Measurements from ENCODE around the gene TMEM123. TPM values are rescaled to one million over a fixed set of nuclear protein-coding genes. Genes with fewer than 3 reads are reported as not detected.

The TMEM123 gene, protein sequence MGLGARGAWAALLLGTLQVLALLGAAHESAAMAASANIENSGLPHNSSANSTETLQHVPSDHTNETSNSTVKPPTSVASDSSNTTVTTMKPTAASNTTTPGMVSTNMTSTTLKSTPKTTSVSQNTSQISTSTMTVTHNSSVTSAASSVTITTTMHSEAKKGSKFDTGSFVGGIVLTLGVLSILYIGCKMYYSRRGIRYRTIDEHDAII
- total RNA-seq = 96.7 and 131 TPM in 2 replicates

DNA sequence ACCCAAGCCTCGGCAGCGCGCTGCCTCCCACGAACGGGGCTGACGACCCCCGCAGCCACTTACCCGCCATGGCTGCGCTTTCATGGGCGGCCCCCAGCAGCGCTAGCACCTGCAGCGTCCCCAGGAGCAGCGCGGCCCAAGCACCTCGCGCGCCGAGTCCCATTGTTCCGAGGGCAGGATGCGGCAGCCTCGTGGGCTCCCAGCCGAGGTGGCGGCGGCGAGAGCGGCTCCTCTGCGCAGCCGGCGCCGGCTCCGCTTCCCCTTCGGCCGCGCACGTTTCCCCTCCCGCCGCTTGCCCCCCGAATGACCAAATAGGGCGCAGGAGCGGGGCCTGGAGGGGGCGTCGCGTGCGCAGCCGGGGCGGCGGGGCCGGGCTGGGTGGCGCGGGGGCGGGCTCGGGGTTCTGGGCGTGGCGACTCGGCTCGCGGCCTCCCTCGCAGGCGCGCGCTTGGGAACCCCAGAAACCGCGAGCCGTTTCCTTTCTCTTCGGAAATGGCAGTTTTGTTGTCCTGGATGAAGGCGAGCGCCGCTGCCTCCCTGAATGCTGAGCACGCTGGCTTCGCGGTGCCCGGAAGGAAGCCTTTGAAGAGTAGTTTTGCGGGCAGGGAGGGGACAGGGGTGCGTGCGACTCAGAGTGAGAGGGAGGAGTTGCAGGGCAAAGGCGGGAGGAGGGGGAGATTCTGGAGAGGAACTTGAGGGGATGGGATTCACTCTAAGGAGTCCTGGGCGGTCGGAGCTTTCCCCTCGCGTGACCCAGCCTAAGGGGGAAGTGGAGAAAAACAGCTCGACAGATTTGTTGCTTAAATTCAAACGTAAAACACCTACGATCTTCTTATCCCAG is at the start of gene TMEM123:
Gene TMEM123, minus strand, starts transcription at position 305 of the 841 bp plus-strand sequence. Its CDS starts 142 bp downstream, at position 163.

DNA sequence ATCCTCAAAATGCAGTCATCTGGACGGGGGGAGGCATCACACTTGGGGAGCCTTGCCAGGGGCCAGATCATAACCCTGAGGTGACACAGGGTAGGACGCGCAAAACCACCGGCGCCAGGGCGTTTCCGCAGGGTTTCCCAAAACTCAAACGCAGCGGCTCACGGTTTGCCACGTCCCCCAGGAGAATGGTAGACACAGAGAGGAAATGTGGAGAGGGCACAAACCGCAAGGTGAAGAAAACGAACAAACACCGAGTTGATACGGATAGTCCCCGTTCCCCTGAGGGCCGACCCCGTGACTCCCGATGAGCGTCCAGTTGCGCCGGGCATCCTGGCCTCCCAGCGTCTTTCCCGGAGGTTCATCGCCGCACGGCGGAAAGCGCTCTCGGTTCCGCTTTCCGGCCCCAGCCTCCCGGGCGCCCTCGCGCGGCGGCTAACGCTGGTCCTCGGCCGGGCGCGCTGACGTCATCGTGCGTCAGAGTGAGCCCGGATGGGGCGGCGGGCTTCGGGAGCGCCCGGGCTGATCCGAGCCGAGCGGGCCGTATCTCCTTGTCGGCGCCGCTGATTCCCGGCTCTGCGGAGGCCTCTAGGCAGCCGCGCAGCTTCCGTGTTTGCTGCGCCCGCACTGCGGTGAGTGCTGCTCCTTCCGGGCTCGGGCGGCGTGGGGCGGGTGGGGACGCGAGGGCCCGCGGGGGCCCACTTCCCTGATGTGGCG is 105.7 kb downstream of the TMEM123 start, which contains the start of gene BIRC2:
Gene BIRC2, plus strand, starts transcription at position 467 of the 714 bp plus-strand sequence. CDS start 2,641 bp downstream, outside the sequence.

Other genes starting within 250 kb of the TMEM123 start
- 1.7 and 4.6 TPM in 2 replicates for gene BIRC3, start 135.3 kb downstream of the TMEM123 start, total RNA-seq
- gene BIRC2, start 105.6 kb downstream of the TMEM123 start, total RNA-seq = 43.5 and 50.4 TPM in 2 replicates
- gene MMP7, start 78.0 kb upstream of the TMEM123 start, total RNA-seq = 0.18 and 0.19 TPM in 2 replicates
- gene MMP20, start 172.6 kb upstream of the TMEM123 start, total RNA-seq = not detected in 2 replicates